Trophoblast cell (in vitro differentiated cells and primary cell): ENCODE data around the gene UGT1A6.
A peak's percentile ranks its signal among the peaks of the same experiment; 100 is the strongest.

Experiments
- DNase-seq, 2 donors: peaks; one replicate each; pipeline ENCODE4 v3.0.0-alpha.2; 2016
- H2AFZ ChIP-seq: 2 replicates; pipeline ENCODE4 v1.6.1; 2013; ENCODE audit warnings: low read length, moderate library complexity, mild to moderate bottlenecking; ENCODE audit not compliant: insufficient read depth, poor library complexity
- H2AK5ac ChIP-seq: 2 replicates; pipeline ENCODE4 v1.6.1; 2013; ENCODE audit warnings: mild to moderate bottlenecking, low read length
- H2BK120ac ChIP-seq: 2 replicates; pipeline ENCODE4 v1.6.1; 2013; ENCODE audit warnings: low read length, mild to moderate bottlenecking, moderate library complexity; ENCODE audit not compliant: insufficient read depth, poor library complexity
- H2BK12ac ChIP-seq: 2 replicates; pipeline ENCODE4 v1.6.1; 2013; ENCODE audit warnings: mild to moderate bottlenecking, low read length, moderate library complexity
- H2BK5ac ChIP-seq: 2 replicates; pipeline ENCODE4 v1.6.1; 2013; ENCODE audit warnings: low read length, low read depth, moderate library complexity, mild to moderate bottlenecking; ENCODE audit not compliant: poor library complexity
- H3K14ac ChIP-seq: 2 replicates; pipeline ENCODE4 v1.6.1; 2013; ENCODE audit warnings: mild to moderate bottlenecking, low read length
- H3K18ac ChIP-seq: 2 replicates; pipeline ENCODE4 v1.6.1; 2013; ENCODE audit warnings: mild to moderate bottlenecking, low read length
- H3K23ac ChIP-seq: 2 replicates; pipeline ENCODE4 v1.6.1; 2013; ENCODE audit warnings: low read length
- H3K27ac ChIP-seq: 2 replicates; pipeline ENCODE4 v1.5.1; 2013; ENCODE audit warnings: low read depth, mild to moderate bottlenecking, inconsistent platforms, low read length, moderate library complexity
- H3K27me3 ChIP-seq: 2 replicates; pipeline ENCODE4 v1.6.1; 2013; ENCODE audit warnings: inconsistent platforms, mild to moderate bottlenecking, low read length, moderate library complexity; ENCODE audit not compliant: insufficient read depth
- H3K36me3 ChIP-seq, 2 experiments: 1 replicate in 1 of 2; 2 replicates in 1 of 2; pipeline ENCODE4 v1.6.1; 2013; ENCODE audit warnings: low read length in 2 of 2, mild to moderate bottlenecking in 2 of 2, moderate library complexity in 1 of 2; ENCODE audit not compliant: insufficient read depth in 2 of 2, control insufficient read depth in 1 of 2
- H3K4ac ChIP-seq: 2 replicates; pipeline ENCODE4 v1.6.1; 2013; ENCODE audit warnings: low read depth, mild to moderate bottlenecking, low read length, moderate library complexity
- H3K4me1 ChIP-seq, 2 experiments: 1 replicate in 1 of 2; 2 replicates in 1 of 2; pipeline ENCODE4 v1.6.1; 2013; ENCODE audit warnings: low read length in 2 of 2, mild to moderate bottlenecking in 2 of 2, moderate library complexity in 1 of 2; ENCODE audit not compliant: insufficient read depth in 2 of 2, control insufficient read depth in 1 of 2
- H3K4me2 ChIP-seq: 2 replicates; pipeline ENCODE4 v1.6.1; 2013; ENCODE audit warnings: inconsistent platforms, mild to moderate bottlenecking, low read length, moderate library complexity
- H3K4me3 ChIP-seq: 2 replicates; pipeline ENCODE4 v1.5.1; 2013; ENCODE audit warnings: mild to moderate bottlenecking, low read depth, low read length, inconsistent platforms
- H3K79me1 ChIP-seq: one replicate; pipeline ENCODE4 v1.6.1; 2013; ENCODE audit warnings: low read length
- H3K79me2 ChIP-seq: 2 replicates; pipeline ENCODE4 v1.6.1; 2013; ENCODE audit warnings: low read length, mild to moderate bottlenecking; ENCODE audit not compliant: control insufficient read depth, insufficient read depth, poor library complexity
- H3K9ac ChIP-seq: 2 replicates; pipeline ENCODE4 v1.6.1; 2013; ENCODE audit warnings: mild to moderate bottlenecking, low read length
- H3K9me3 ChIP-seq: 2 replicates; pipeline ENCODE4 v1.6.1; 2013; ENCODE audit warnings: low read depth, mild to moderate bottlenecking, control low read depth, inconsistent platforms, low read length; ENCODE audit not compliant: insufficient read depth
- H4K12ac ChIP-seq: 2 replicates; pipeline ENCODE4 v1.6.1; 2013; ENCODE audit warnings: low read depth, mild to moderate bottlenecking, low read length, moderate library complexity
- H4K8ac ChIP-seq: 2 replicates; pipeline ENCODE4 v1.6.1; 2013; ENCODE audit warnings: low read depth, mild to moderate bottlenecking, low read length, moderate library complexity
- H4K91ac ChIP-seq: one replicate; pipeline ENCODE4 v1.6.1; 2013; ENCODE audit warnings: low read depth, mild to moderate bottlenecking, low read length, moderate library complexity
- WGBS: extraction: QIAGEN DNeasy Blood & Tissue Kit; methylation state at CpG from one replicate; pipeline ENCODE4 v1.1.7; 2013; ENCODE audit warnings: missing lambda C conversion rate; ENCODE audit not compliant: insufficient read length, insufficient coverage; ENCODE audit errors: extremely low coverage; 5-methylcytosine and 5-hydroxymethylcytosine counted together

Gene UGT1A6

DNA sequence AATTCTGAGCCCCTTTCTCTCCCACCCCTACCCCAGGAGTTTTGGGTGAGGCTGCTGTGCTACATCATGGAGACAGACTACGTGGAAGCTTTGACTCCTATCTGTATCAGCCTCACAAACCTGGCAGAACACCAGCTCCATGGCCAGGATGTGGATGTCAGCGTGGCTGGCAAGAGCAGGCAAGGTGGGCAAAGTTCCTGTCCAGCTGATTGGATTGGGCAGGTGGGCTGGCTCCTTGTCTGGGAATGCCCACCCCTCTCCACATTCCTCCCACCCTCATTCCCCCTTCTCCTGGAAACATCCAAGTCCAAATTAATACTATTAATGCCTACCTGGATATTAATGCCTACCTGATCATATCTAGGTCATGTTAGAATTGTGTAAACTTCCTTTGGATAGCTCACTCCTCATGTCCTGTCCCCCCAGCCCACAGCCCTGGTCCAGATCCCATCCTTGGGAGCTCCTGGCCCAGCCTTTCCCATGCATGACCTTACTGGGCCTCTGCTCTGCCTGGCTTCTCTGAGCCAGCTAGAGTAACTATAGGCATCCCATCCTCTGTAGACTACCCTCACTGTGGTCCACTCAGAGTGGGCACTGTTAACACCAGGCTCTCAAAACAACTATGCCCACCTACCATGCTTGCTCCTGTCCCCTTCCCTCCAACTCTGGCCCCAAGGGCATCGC, 109.6 kb downstream of the UGT1A6 start:
- WGBS: no CpG with 5 or more reads among the region's 3 CpGs
- no peak overlapping the region for H4K91ac ChIP-seq
- H3K4me3 ChIP-seq: no peak overlapping the region
- DNase-seq: no peak
- H3K18ac ChIP-seq: no peak overlapping the region
- H3K23ac ChIP-seq: no peak overlapping the region
- H2BK120ac ChIP-seq: no peak overlapping the region
- H3K9ac ChIP-seq: no peak overlapping the region
- H3K27me3 ChIP-seq: no peaks in the 10 kb centered on the region
- H2AFZ ChIP-seq: no peak overlapping the region
- no peak overlapping the region for H3K4me2 ChIP-seq
- no peak overlapping the region for H2AK5ac ChIP-seq
- H4K8ac ChIP-seq: no peak overlapping the region
- no peaks in the 10 kb centered on the region for H3K4me1 ChIP-seq
- peaks cover 12% of the 10 kb centered on the region for H3K9me3 ChIP-seq
- no peaks in the 10 kb centered on the region for H3K79me2 ChIP-seq
- H2BK5ac ChIP-seq: no peak overlapping the region
- no peak overlapping the region for H2BK12ac ChIP-seq
- H3K27ac ChIP-seq: no peak overlapping the region
- no peak overlapping the region for H3K4ac ChIP-seq
- H3K36me3 ChIP-seq: no peaks in the 10 kb centered on the region
- H3K14ac ChIP-seq: no peak overlapping the region
- H4K12ac ChIP-seq: no peak overlapping the region
- H3K79me1 ChIP-seq: no peaks in the 10 kb centered on the region

DNA sequence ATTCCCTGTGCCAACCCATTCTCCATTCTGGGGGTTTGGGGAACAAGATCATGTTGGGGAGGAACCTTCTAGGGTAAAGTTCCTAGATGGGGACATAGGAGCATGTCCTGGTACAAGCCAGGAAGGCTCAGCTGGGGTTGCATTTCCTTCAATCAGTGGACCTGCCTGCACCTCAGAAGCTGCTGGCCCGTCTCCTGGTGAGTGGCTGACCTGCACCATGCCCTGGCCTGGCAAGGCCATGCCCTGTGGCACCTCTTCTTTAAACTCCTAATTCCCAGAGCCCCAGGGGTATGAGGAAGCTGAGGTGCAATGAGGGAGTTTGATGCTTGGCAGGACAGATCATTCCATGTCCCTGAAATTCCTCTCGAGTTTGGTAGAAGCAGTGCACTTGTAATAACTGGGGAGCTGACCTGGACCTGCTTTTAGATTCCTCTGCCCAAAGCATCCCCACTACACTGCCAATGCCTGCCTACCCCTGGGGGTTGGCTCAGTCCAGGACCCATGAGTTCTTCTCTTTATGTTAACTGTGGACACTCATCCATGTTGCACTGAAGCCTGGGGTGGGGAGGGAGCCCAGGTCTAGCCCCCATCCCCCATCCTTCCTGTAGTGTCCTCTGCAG, 110.7 kb downstream of the UGT1A6 start:
- H3K9me3 ChIP-seq: peaks cover 11% of the 10 kb centered on the region
- no peak overlapping the region for H2AFZ ChIP-seq
- WGBS: no CpG with 5 or more reads among the region's 2 CpGs

DNA sequence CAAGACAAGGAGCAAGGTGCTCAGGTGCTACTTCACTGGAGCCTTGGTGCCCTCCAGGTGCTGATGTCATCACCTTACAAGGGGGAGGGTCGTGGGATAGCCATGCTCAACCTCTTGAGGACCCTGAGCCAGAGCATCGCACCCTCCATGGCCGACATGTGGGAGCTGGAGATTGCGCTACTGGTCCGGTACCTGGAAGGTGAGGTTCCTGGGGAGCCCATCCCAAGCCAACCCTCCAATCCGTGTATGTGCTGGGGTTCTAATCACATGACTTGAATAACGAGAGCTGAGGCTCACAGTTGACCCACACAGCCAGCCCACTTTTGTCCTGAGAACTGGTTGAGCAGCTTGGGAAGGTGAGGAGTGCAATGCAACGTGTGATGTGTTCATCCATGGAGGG, 111.3 kb downstream of the UGT1A6 start:
- H3K4me3 ChIP-seq: no peak overlapping the region
- H3K4me1 ChIP-seq: no peaks in the 10 kb centered on the region
- no peak overlapping the region for H3K4me2 ChIP-seq
- no peak overlapping the region for H3K9ac ChIP-seq
- no peak overlapping the region for H3K18ac ChIP-seq
- no peaks in the 10 kb centered on the region for H3K27me3 ChIP-seq
- H4K12ac ChIP-seq: no peak overlapping the region
- no peak overlapping the region for H4K8ac ChIP-seq
- no peak overlapping the region for H3K27ac ChIP-seq
- no peak overlapping the region for H2AFZ ChIP-seq
- H3K23ac ChIP-seq: no peak overlapping the region
- peaks cover 13% of the 10 kb centered on the region for H3K9me3 ChIP-seq
- H3K14ac ChIP-seq: no peak overlapping the region
- H2BK5ac ChIP-seq: no peak overlapping the region
- H3K4ac ChIP-seq: no peak overlapping the region
- no peak overlapping the region for H2BK120ac ChIP-seq
- H2AK5ac ChIP-seq: no peak overlapping the region
- H3K79me2 ChIP-seq: no peaks in the 10 kb centered on the region
- no peak for DNase-seq
- H2BK12ac ChIP-seq: no peak overlapping the region
- WGBS: no CpG with 5 or more reads among the region's 8 CpGs
- no peak overlapping the region for H4K91ac ChIP-seq
- no peaks in the 10 kb centered on the region for H3K36me3 ChIP-seq
- H3K79me1 ChIP-seq: no peaks in the 10 kb centered on the region

More for the DNA sequence above, 110.7 kb downstream of the UGT1A6 start:
- Histone ChIP-seq H4K91ac (no peak overlapping the region), H4K12ac (no peak overlapping the region), H3K4me1 (no peaks in the 10 kb centered on the region), H3K4ac (no peak overlapping the region), H3K36me3 (no peaks in the 10 kb centered on the region), H2AK5ac (no peak overlapping the region), H2BK120ac (no peak overlapping the region), H3K9ac (no peak overlapping the region), H3K27me3 (no peaks in the 10 kb centered on the region), H2BK12ac (no peak overlapping the region), H4K8ac (no peak overlapping the region), H3K14ac (no peak overlapping the region), H3K18ac (no peak overlapping the region), H3K79me1 (no peaks in the 10 kb centered on the region), H3K4me2 (no peak overlapping the region), H3K23ac (no peak overlapping the region), H3K79me2 (no peaks in the 10 kb centered on the region), H3K4me3 (no peak overlapping the region), H3K27ac (no peak overlapping the region), H2BK5ac (no peak overlapping the region)
- no peak for DNase-seq

DNA sequence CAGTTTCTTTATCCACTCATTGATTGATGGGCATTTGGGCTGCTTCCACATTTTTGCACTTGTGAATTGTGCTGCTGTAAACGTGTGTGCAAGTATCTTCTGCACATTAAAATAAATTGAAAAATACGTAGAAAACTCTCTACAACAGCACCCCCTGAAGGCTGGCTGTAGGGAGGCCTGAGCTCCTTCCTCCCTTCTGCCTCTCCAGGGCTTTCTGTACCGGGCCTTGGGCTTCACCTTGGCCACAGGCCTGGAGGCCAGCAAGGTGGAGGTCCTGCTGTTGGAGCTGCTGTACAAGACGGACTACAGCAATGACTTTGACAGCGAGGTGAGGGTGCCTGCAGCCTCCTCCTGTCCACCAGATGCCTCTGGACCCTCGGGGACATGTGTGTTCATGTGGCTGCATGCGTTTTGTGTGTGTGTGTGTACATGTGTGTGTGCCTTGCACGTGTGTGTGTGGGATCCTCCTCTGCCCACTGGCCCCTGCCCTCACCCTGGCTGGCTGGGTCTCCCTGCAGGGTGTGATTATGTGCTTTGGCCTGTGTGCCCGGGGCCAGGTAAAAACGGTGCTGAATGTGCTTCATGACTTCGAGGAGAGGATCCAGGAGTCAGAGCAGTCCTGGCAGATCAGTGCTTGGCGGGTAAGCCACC, 114.7 kb downstream of the UGT1A6 start:
- H3K18ac ChIP-seq: no peak overlapping the region
- no peak overlapping the region for H3K9ac ChIP-seq
- no peaks in the 10 kb centered on the region for H3K79me1 ChIP-seq
- H2AFZ ChIP-seq: no peak overlapping the region
- no peak overlapping the region for H2AK5ac ChIP-seq
- no peak overlapping the region for H3K4ac ChIP-seq
- no peak overlapping the region for H2BK12ac ChIP-seq
- H4K91ac ChIP-seq: no peak overlapping the region
- H4K8ac ChIP-seq: no peak overlapping the region
- no peak overlapping the region for H3K23ac ChIP-seq
- H3K27me3 ChIP-seq: no peaks in the 10 kb centered on the region
- no peaks in the 10 kb centered on the region for H3K79me2 ChIP-seq
- H3K14ac ChIP-seq: no peak overlapping the region
- H2BK5ac ChIP-seq: no peak overlapping the region
- WGBS: no CpG with 5 or more reads among the region's 12 CpGs
- no peaks in the 10 kb centered on the region for H3K4me1 ChIP-seq
- H3K9me3 ChIP-seq: peaks cover 14% of the 10 kb centered on the region
- H3K4me2 ChIP-seq: no peak overlapping the region
- H3K36me3 ChIP-seq: no peaks in the 10 kb centered on the region
- DNase-seq: peak in 1 of 2 donors; percentile 1
- H4K12ac ChIP-seq: no peak overlapping the region
- H3K27ac ChIP-seq: no peak overlapping the region
- no peak overlapping the region for H2BK120ac ChIP-seq
- H3K4me3 ChIP-seq: peak overlapping the region; percentile 0
